ENCODE results near the gene ARHGAP6. TPM values are rescaled to one million over a fixed set of nuclear protein-coding genes. Genes with fewer than 3 reads are reported as not detected.

The ARHGAP6 gene
- total RNA-seq, 1 experiment from 2014 or later, result 0.07 TPM

- no peak overlapping the region for H2BK120ac ChIP-seq (ENCODE audit: low read depth, low read length, poor library complexity, severe bottlenecking)
- no peak overlapping the region for H3K4ac ChIP-seq (ENCODE audit: low read depth, low read length)
- H3K4me3 Mint-ChIP-seq, result no peak overlapping the region
- H2BK5ac ChIP-seq (ENCODE audit: insufficient read length, low read length), result no peak overlapping the region
- H3T11ph ChIP-seq (ENCODE audit: low read length), result no peak overlapping the region
- peaks cover 43 to 44% of the 10 kb centered on the region in 2 experiments for H3K9me3 Mint-ChIP-seq
- no peak overlapping the region for H4K8ac ChIP-seq (replicated peaks; ENCODE audit: insufficient read length, low read depth, low read length)
- no peak for TF ChIP-seq CTCF (conservative IDR thresholded peaks at IDR 0.05)
- H3K4me2 ChIP-seq (ENCODE audit: insufficient read depth, insufficient read length, low read length), result no peak overlapping the region
- no peak for DNase-seq
- no peak overlapping the region for H2AFZ ChIP-seq (ENCODE audit: low read length)
- H4K5ac ChIP-seq (ENCODE audit: insufficient read length, low read depth, low read length), result no peak overlapping the region
- H2AK5ac ChIP-seq (ENCODE audit: insufficient read length, low read length), result no peak overlapping the region
- H2BK12ac ChIP-seq (ENCODE audit: insufficient read length, low read depth, low read length), result no peak overlapping the region
- no peak overlapping the region for H3K56ac ChIP-seq (ENCODE audit: insufficient read length, low read depth, low read length)
- no peak overlapping the region for H3K27ac ChIP-seq (ENCODE audit: insufficient read length, low read depth, low read length)
- H3K23me2 ChIP-seq (ENCODE audit: insufficient read length, low read depth, low read length, poor library complexity, severe bottlenecking), result no peaks in the 10 kb centered on the region
- no peaks in the 10 kb centered on the region for H3K27me3 ChIP-seq (ENCODE audit: insufficient read depth, low read length)
- H3K4me1 Mint-ChIP-seq, result no peaks in the 10 kb centered on the region
- no peak overlapping the region for H3K27ac Mint-ChIP-seq
- H3K9ac ChIP-seq (ENCODE audit: extremely low read depth, insufficient read length, low read length), result no peak overlapping the region
- no peaks in the 10 kb centered on the region for H3K4me1 ChIP-seq (ENCODE audit: insufficient read depth, low read length)
- WGBS (ENCODE audit: extremely low coverage, insufficient read length, low lambda C conversion rate), result no CpG with 5 or more reads among the region's 1 CpG
- no peak overlapping the region for H4K91ac ChIP-seq (ENCODE audit: insufficient read length, low read depth, low read length)
- no peaks in the 10 kb centered on the region for H3K9me3 ChIP-seq (ENCODE audit: control insufficient read depth, low read depth, low read length)
- no peaks in the 10 kb centered on the region for H3K79me2 ChIP-seq (ENCODE audit: insufficient read depth, low read length)
- H3K79me1 ChIP-seq (ENCODE audit: insufficient read depth, low read depth, low read length, poor library complexity, severe bottlenecking), result no peaks in the 10 kb centered on the region
- H3K23ac ChIP-seq (ENCODE audit: insufficient read length, low read depth, low read length), result no peak overlapping the region
- H2BK20ac ChIP-seq (ENCODE audit: low read depth, low read length, poor library complexity, severe bottlenecking), result no peak overlapping the region
- H3K36me3 Mint-ChIP-seq (ENCODE audit: insufficient read depth in 1 of 3, low read depth in 3 of 3), result 0 out of 7 replicates have a peak, but pooled peaks cover 0 to 2% (median 0%) of the 10 kb centered on the region in 3 experiments
- H3K14ac ChIP-seq (ENCODE audit: insufficient read depth, low read length), result no peak overlapping the region
- no peak overlapping the region for H3K18ac ChIP-seq (ENCODE audit: insufficient read length, low read depth, low read length)
- H4K20me1 ChIP-seq (ENCODE audit: control insufficient read depth, insufficient read depth, insufficient read length), result no peaks in the 10 kb centered on the region
- H2BK15ac ChIP-seq (ENCODE audit: low read depth, low read length), result no peak overlapping the region
- H3K27me3 Mint-ChIP-seq (ENCODE audit: low read depth), result no peaks in the 10 kb centered on the region; the same call in 1 of the 2 replicates
Measured at GRCh38 chrX:11189097-11189496, 476.6 kb downstream of the ARHGAP6 start.

Measured in H9 (cell line).